ENCODE data around the gene PTCD3. TPM values are rescaled to one million over a fixed set of nuclear protein-coding genes. Genes with fewer than 3 reads are reported as not detected.

The PTCD3 gene
- total RNA-seq, 2 donors from 2014 or later = 184 to 191 TPM

- Mint-ChIP-seq H3K9me3 (peaks cover 7% of the 10 kb centered on the region), H3K4me3 (no peak overlapping the region), H3K4me1 (no peaks in the 10 kb centered on the region), H3K27ac (no peak overlapping the region), H3K27me3 (ENCODE audit: insufficient read depth) (no peaks in the 10 kb centered on the region), H3K36me3 (ENCODE audit: low read depth) (peaks cover 89% of the 10 kb centered on the region)
- no peak for DNase-seq
- Histone ChIP-seq H3K27me3 (ENCODE audit: control insufficient read depth, insufficient read depth, low read length, poor library complexity, severe bottlenecking) (no peaks in the 10 kb centered on the region), H3K9me3 (ENCODE audit: control insufficient read depth, low read length) (no peaks in the 10 kb centered on the region), H3K4me3 (ENCODE audit: low read length) (no peak overlapping the region), H3K27ac (ENCODE audit: low read depth, low read length) (no peak overlapping the region), H3K36me3 (ENCODE audit: control insufficient read depth, insufficient read depth, low read length) (peaks cover 96% of the 10 kb centered on the region), H3K4me1 (ENCODE audit: control insufficient read depth, insufficient read depth, low read length) (no peaks in the 10 kb centered on the region), H3K9ac (ENCODE audit: extremely low read depth, low read length, poor library complexity, severe bottlenecking) (no peak overlapping the region)
- TF ChIP-seq, protein P1, sequence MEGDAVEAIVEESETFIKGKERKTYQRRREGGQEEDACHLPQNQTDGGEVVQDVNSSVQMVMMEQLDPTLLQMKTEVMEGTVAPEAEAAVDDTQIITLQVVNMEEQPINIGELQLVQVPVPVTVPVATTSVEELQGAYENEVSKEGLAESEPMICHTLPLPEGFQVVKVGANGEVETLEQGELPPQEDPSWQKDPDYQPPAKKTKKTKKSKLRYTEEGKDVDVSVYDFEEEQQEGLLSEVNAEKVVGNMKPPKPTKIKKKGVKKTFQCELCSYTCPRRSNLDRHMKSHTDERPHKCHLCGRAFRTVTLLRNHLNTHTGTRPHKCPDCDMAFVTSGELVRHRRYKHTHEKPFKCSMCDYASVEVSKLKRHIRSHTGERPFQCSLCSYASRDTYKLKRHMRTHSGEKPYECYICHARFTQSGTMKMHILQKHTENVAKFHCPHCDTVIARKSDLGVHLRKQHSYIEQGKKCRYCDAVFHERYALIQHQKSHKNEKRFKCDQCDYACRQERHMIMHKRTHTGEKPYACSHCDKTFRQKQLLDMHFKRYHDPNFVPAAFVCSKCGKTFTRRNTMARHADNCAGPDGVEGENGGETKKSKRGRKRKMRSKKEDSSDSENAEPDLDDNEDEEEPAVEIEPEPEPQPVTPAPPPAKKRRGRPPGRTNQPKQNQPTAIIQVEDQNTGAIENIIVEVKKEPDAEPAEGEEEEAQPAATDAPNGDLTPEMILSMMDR (conservative IDR thresholded peaks at IDR 0.05) = no peak
- 90 to 95% methylated on average over 3 of the region's 3 CpGs for WGBS, 2 experiments (ENCODE audit: insufficient coverage in 1 of 2, insufficient read length in 1 of 2)
Observed at GRCh38 chr2:86074256-86074655, 31.8 kb upstream of the PTCD3 start.

DNA sequence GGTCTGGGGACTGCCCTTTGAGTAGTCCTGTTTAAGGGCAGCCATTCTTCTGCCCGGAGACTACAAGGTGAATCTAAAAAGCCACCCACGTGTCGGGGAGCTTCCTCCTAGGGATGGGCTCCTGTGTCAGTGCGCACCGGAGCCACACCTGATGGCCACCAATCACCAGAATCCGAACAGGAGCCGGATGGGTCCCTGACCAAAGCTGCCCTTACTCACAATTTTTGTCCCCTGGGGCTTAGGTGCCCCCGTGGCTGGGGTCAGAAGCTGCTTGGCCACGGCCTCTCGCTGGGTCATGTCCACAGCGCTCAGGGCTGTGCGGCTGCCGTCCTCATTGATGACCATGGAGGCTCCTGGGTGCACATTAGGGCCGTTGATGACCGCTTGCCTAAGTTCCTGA, 31.2 kb upstream of the PTCD3 start:
- no peaks in the 10 kb centered on the region for H3K4me1 Mint-ChIP-seq
- peaks cover 7% of the 10 kb centered on the region for H3K9me3 Mint-ChIP-seq
- Histone ChIP-seq H3K27me3 (ENCODE audit: control insufficient read depth, insufficient read depth, low read length, poor library complexity, severe bottlenecking) (no peaks in the 10 kb centered on the region), H3K36me3 (ENCODE audit: control insufficient read depth, insufficient read depth, low read length) (peaks cover 96% of the 10 kb centered on the region), H3K4me3 (ENCODE audit: low read length) (no peak overlapping the region), H3K9me3 (ENCODE audit: control insufficient read depth, low read length) (no peaks in the 10 kb centered on the region), H3K27ac (ENCODE audit: low read depth, low read length) (no peak overlapping the region), H3K4me1 (ENCODE audit: control insufficient read depth, insufficient read depth, low read length) (no peaks in the 10 kb centered on the region), H3K9ac (ENCODE audit: extremely low read depth, low read length, poor library complexity, severe bottlenecking) (no peak overlapping the region)
- TF ChIP-seq, protein P1 (conservative IDR thresholded peaks at IDR 0.05) = no peak
- no peak overlapping the region for H3K27ac Mint-ChIP-seq
- DNase-seq = no peak
- no peaks in the 10 kb centered on the region for H3K27me3 Mint-ChIP-seq (ENCODE audit: insufficient read depth)
- no peak overlapping the region for H3K4me3 Mint-ChIP-seq
- WGBS, 2 experiments (ENCODE audit: insufficient coverage in 1 of 2, insufficient read length in 1 of 2) = 94 to 98% methylated on average over 7 to 15 of the region's 15 CpGs
- H3K36me3 Mint-ChIP-seq (ENCODE audit: low read depth) = peaks cover 85% of the 10 kb centered on the region

GRCh38 chr2:86075886-86076285, 30.1 kb upstream of the PTCD3 start:
- Histone ChIP-seq H3K9me3 (ENCODE audit: control insufficient read depth, low read length) (no peaks in the 10 kb centered on the region), H3K27ac (ENCODE audit: low read depth, low read length) (no peak overlapping the region), H3K27me3 (ENCODE audit: control insufficient read depth, insufficient read depth, low read length, poor library complexity, severe bottlenecking) (no peaks in the 10 kb centered on the region), H3K36me3 (ENCODE audit: control insufficient read depth, insufficient read depth, low read length) (peaks cover 94% of the 10 kb centered on the region), H3K9ac (ENCODE audit: extremely low read depth, low read length, poor library complexity, severe bottlenecking) (no peak overlapping the region), H3K4me1 (ENCODE audit: control insufficient read depth, insufficient read depth, low read length) (no peaks in the 10 kb centered on the region), H3K4me3 (ENCODE audit: low read length) (no peak overlapping the region)
- no peak for DNase-seq
- Mint-ChIP-seq H3K4me1 (no peaks in the 10 kb centered on the region), H3K4me3 (no peak overlapping the region), H3K27ac (no peak overlapping the region), H3K36me3 (ENCODE audit: low read depth) (peaks cover 81% of the 10 kb centered on the region), H3K27me3 (ENCODE audit: insufficient read depth) (no peaks in the 10 kb centered on the region), H3K9me3 (peaks cover 5% of the 10 kb centered on the region)
- 92 to 100% methylated on average over 4 to 5 of the region's 5 CpGs for WGBS, 2 experiments (ENCODE audit: insufficient coverage in 1 of 2, insufficient read length in 1 of 2)
- TF ChIP-seq, protein P1 (conservative IDR thresholded peaks at IDR 0.05) = no peak
